H1 (cell line): ENCODE results near the gene ASGR2. TPM values are rescaled to one million over a fixed set of nuclear protein-coding genes. Genes with fewer than 3 reads are reported as not detected.

Source experiments
- CTCF ChIA-PET: fragments of 300-600 bp; sonication (Branson Sonifier 250); formaldehyde crosslinking; loops from one replicate; lab custom pipeline; 2021; ENCODE audit not compliant: partially characterized antibody; lab: Charles Lee
- POLR2A ChIA-PET: fragments of 300-600 bp; sonication (Branson Sonifier 250); formaldehyde crosslinking; loops from one replicate; lab custom pipeline; 2021; ENCODE audit warnings: inconsistent platforms; ENCODE audit not compliant: partially characterized antibody; lab: Charles Lee
- DNase-seq, 2 experiments: peaks; one replicate each; pipeline versions ENCODE4 v3.0.0 to v3.0.0-alpha.2; 2010 to 2022; ENCODE audit warnings: low spot score in 2 of 2, low read depth in 1 of 2, mixed read lengths in 1 of 2
- FAIRE-seq: peaks from 2 replicates; lab custom pipeline; 2011; peaks lifted over from hg19 to GRCh38; lab: Jason Lieb, UNC
- H2AFZ ChIP-seq: 2 replicates; pipeline ENCODE4 v1.8.1; 2012; ENCODE audit warnings: low read length, inconsistent platforms
- H2AK5ac ChIP-seq: 2 replicates; pipeline ENCODE4 v1.6.1; 2013; ENCODE audit warnings: low read depth, low read length
- H2BK120ac ChIP-seq: replicated peaks from 2 replicates; pipeline ENCODE3; 2013; ENCODE audit warnings: low read depth, low read length, inconsistent platforms
- H2BK12ac ChIP-seq: 2 replicates; pipeline ENCODE4 v1.6.1; 2013; ENCODE audit warnings: low read depth, low read length
- H2BK15ac ChIP-seq: 2 replicates; pipeline ENCODE4 v1.6.1; 2013; ENCODE audit warnings: low read length
- H2BK20ac ChIP-seq: 2 replicates; pipeline ENCODE4 v1.6.1; 2013; ENCODE audit warnings: low read length
- H2BK5ac ChIP-seq: 2 replicates; pipeline ENCODE4 v1.6.1; 2013; ENCODE audit warnings: low read depth, low read length
- H3K14ac ChIP-seq: 2 replicates; pipeline ENCODE4 v1.6.1; 2013; ENCODE audit warnings: inconsistent platforms; ENCODE audit not compliant: insufficient read length
- H3K18ac ChIP-seq: 2 replicates; pipeline ENCODE4 v1.6.1; 2013; ENCODE audit warnings: low read length; ENCODE audit errors: extremely low read depth
- H3K23ac ChIP-seq: 2 replicates; pipeline ENCODE4 v1.6.1; 2013; ENCODE audit warnings: inconsistent platforms; ENCODE audit not compliant: insufficient read length
- H3K23me2 ChIP-seq: 2 replicates; pipeline ENCODE4 v1.6.1; 2013; ENCODE audit warnings: low read depth, low read length
- H3K27ac ChIP-seq: 2 replicates; pipeline ENCODE4 v1.6.1; 2011; ENCODE audit warnings: low read depth, low read length, inconsistent platforms
- H3K27me3 ChIP-seq, 4 experiments: replicated peaks in 1 of 4; 1 replicate in 1 of 4; 2 replicates in 3 of 4; pipeline versions ENCODE4 v1.6.1 to v1.8.1; 2011 to 2013; ENCODE audit warnings: low read length in 3 of 4, mild to moderate bottlenecking in 3 of 4, inconsistent platforms in 2 of 4, mixed read lengths in 2 of 4, moderate library complexity in 1 of 4; ENCODE audit not compliant: control insufficient read depth in 3 of 4, insufficient read depth in 3 of 4; ENCODE audit errors: extremely low read depth in 1 of 4
- H3K36me3 ChIP-seq, 4 experiments: 2 replicates each; pipeline versions ENCODE4 v1.6.1 to v1.8.1; 2011 to 2013; ENCODE audit warnings: mild to moderate bottlenecking in 4 of 4, low read length in 3 of 4, moderate library complexity in 2 of 4, control low read depth in 1 of 4, inconsistent platforms in 1 of 4; ENCODE audit not compliant: insufficient read depth in 4 of 4, control insufficient read depth in 2 of 4
- H3K4ac ChIP-seq: replicated peaks from 2 replicates; pipeline ENCODE3; 2013; ENCODE audit warnings: low read length, low read depth, mixed read lengths, inconsistent platforms; ENCODE audit not compliant: insufficient read length
- H3K4me1 ChIP-seq, 4 experiments: replicated peaks in 1 of 4; 1 replicate in 1 of 4; 2 replicates in 3 of 4; pipeline versions ENCODE4 v1.6.1 to v1.8.1; 2011 to 2013; ENCODE audit warnings: low read length in 3 of 4, inconsistent platforms in 2 of 4, mixed read lengths in 1 of 4; ENCODE audit not compliant: insufficient read depth in 4 of 4, control insufficient read depth in 3 of 4
- H3K4me2 ChIP-seq, 2 experiments: 2 replicates each; pipeline versions ENCODE4 v1.6.1 to v1.8.1; 2011 to 2013; ENCODE audit warnings: low read depth in 2 of 2, low read length in 2 of 2, control low read depth in 1 of 2, inconsistent platforms in 1 of 2, mild to moderate bottlenecking in 1 of 2; ENCODE audit not compliant: insufficient read depth in 1 of 2
- H3K4me3 ChIP-seq, 4 experiments: fragments of 200-600, 300-600 bp in 1 of 4; sonication (generic), shearing (Covaris generic), sonication (Bioruptor Twin) in 1 of 4; 2 replicates each; pipeline versions ENCODE4 v1.5.1 to v1.8.1; 2011 to 2016; ENCODE audit warnings: low read length in 4 of 4, low read depth in 3 of 4, control low read depth in 2 of 4, inconsistent platforms in 2 of 4, mild to moderate bottlenecking in 2 of 4, mixed read lengths in 1 of 4, moderate library complexity in 1 of 4; ENCODE audit not compliant: insufficient read depth in 2 of 4; ENCODE audit errors: extremely low read depth in 1 of 4
- H3K56ac ChIP-seq: replicated peaks from 2 replicates; pipeline ENCODE3; 2013; ENCODE audit warnings: low read depth, mild to moderate bottlenecking, mixed read lengths, low read length, inconsistent platforms; ENCODE audit not compliant: insufficient read length
- H3K79me1 ChIP-seq: 2 replicates; pipeline ENCODE4 v1.6.1; 2013; ENCODE audit warnings: low read depth, low read length, control low read depth
- H3K79me2 ChIP-seq, 2 experiments: 2 replicates each; pipeline versions ENCODE4 v1.6.1 to v1.8.1; 2012 to 2013; ENCODE audit warnings: low read length in 2 of 2, mild to moderate bottlenecking in 2 of 2, inconsistent platforms in 1 of 2; ENCODE audit not compliant: insufficient read depth in 2 of 2, control insufficient read depth in 1 of 2
- H3K9ac ChIP-seq, 4 experiments: replicated peaks in 1 of 4; 1 replicate in 1 of 4; 2 replicates in 3 of 4; pipeline versions ENCODE4 v1.6.1 to v1.8.1; 2011 to 2013; ENCODE audit warnings: low read depth in 3 of 4, low read length in 3 of 4, control low read depth in 2 of 4, mild to moderate bottlenecking in 2 of 4, moderate library complexity in 2 of 4, inconsistent platforms in 1 of 4; ENCODE audit errors: extremely low read depth in 1 of 4
- H3K9me3 ChIP-seq, 2 experiments: 2 replicates each; pipeline versions ENCODE4 v1.6.1 to v1.8.1; 2012 to 2013; ENCODE audit warnings: mild to moderate bottlenecking in 2 of 2, moderate library complexity in 2 of 2, control low read depth in 1 of 2, inconsistent platforms in 1 of 2, low read depth in 1 of 2, low read length in 1 of 2, mixed read lengths in 1 of 2; ENCODE audit not compliant: insufficient read depth in 2 of 2
- H4K20me1 ChIP-seq, 2 experiments: replicated peaks in 1 of 2; 2 replicates each; pipeline versions ENCODE3 to v1.8.1; 2011 to 2013; ENCODE audit warnings: inconsistent platforms in 2 of 2, low read length in 2 of 2, mild to moderate bottlenecking in 1 of 2; ENCODE audit not compliant: insufficient read depth in 2 of 2, control insufficient read depth in 1 of 2
- H4K5ac ChIP-seq: 2 replicates; pipeline ENCODE4 v1.6.1; 2013; ENCODE audit warnings: low read length, low read depth, mixed read lengths, inconsistent platforms; ENCODE audit not compliant: insufficient read length
- H4K8ac ChIP-seq: 2 replicates; pipeline ENCODE4 v1.8.0; 2013; ENCODE audit warnings: mild to moderate bottlenecking, moderate library complexity, low read length, inconsistent platforms; ENCODE audit not compliant: insufficient read depth; ENCODE audit errors: extremely low read depth
- H4K91ac ChIP-seq: replicated peaks from 2 replicates; pipeline ENCODE3; 2013; ENCODE audit warnings: low read length, mixed read lengths, inconsistent platforms; ENCODE audit not compliant: insufficient read length
- NRF1 ChIP-seq: IDR thresholded peaks from 2 replicates; pipeline ENCODE4 v1.6.1; 2011; ENCODE audit warnings: mild to moderate bottlenecking, low read depth, low read length, improper control_type of control experiment
- TAF1 ChIP-seq: IDR thresholded peaks from 2 replicates; pipeline ENCODE4 v1.6.1; 2011; ENCODE audit warnings: mild to moderate bottlenecking, low read depth, low read length
- WGBS, 2 experiments: shearing (Covaris generic) in 1 of 2; methylation state at CpG; one replicate each; pipeline versions ENCODE4 v1.1.6 to v1.1.7; 2013 to 2015; ENCODE audit warnings: low lambda C conversion rate in 2 of 2, mixed read lengths in 2 of 2, inconsistent platforms in 1 of 2, low coverage in 1 of 2, missing lambda C conversion rate in 1 of 2; ENCODE audit not compliant: insufficient replicate concordance in 2 of 2, insufficient coverage in 1 of 2, insufficient read length in 1 of 2; ENCODE audit errors: extremely low coverage in 1 of 2, missing lambda C conversion rate in 1 of 2; 5-methylcytosine and 5-hydroxymethylcytosine counted together
- polyA plus RNA-seq, 7 experiments: library from polyadenylated mRNA; depleted of rRNA in 3 of 7; stranded (reverse) in 5 of 7; unstranded in 2 of 7; fragments of >200 nt in 5 of 7; fragments of 200-250 nt in 2 of 7; gene quantifications; 1 replicate in 5 of 7; 2 replicates in 1 of 7; 4 replicates in 1 of 7; pipeline versions ENCODE4 v1.2.1 to v1.2.3, GENCODE V29; 2011 to 2013; ENCODE audit warnings: missing spikeins in 2 of 7, mixed read lengths in 2 of 7
- total RNA-seq: library from RNA; stranded (reverse); fragmentation: NEBNext Ultra II Directional; extraction: Animal tissue kit (Norgen Biotek cat#: 25700); gene quantifications from 2 replicates; pipeline ENCODE4 v1.2.1, GENCODE V29; 2021

Gene ASGR2
- total and polyA plus RNA-seq, 2 of the 8 experiments (the other 6 are each of a cell fraction or from before 2014, with no cell fraction given), result 0.91 TPM; not detected in 1

- Histone ChIP-seq H3K9ac (no peak overlapping the region), H3K4ac (no peak overlapping the region), H4K5ac (no peak overlapping the region), H3K14ac (no peak overlapping the region), H3K23me2 (no peaks in the 10 kb centered on the region), H2BK20ac (no peak overlapping the region), H2BK12ac (no peak overlapping the region), H3K27ac (no peak overlapping the region), H3K4me1 (no peaks in the 10 kb centered on the region), H3K4me3 (no peak overlapping the region), H3K23ac (no peak overlapping the region), H3K79me1 (no peaks in the 10 kb centered on the region), H3K18ac (no peak overlapping the region), H3K4me2 (no peak overlapping the region), H3K36me3 (no peaks in the 10 kb centered on the region), H3K27me3 (no peaks in the 10 kb centered on the region; a peak in 1 of 7 replicates), H4K91ac (no peak overlapping the region), H2BK15ac (no peak overlapping the region), H2BK120ac (no peak overlapping the region), H2AFZ (no peak overlapping the region), H3K56ac (no peak overlapping the region), H4K8ac (no peak overlapping the region), H2AK5ac (no peak overlapping the region), H2BK5ac (no peak overlapping the region), H3K9me3 (no peaks in the 10 kb centered on the region; a peak in 1 of 4 replicates), H4K20me1 (no peaks in the 10 kb centered on the region), H3K79me2 (no peaks in the 10 kb centered on the region)
- CTCF ChIA-PET, result interaction anchor here (0.6 to 2.1 kb wide), 6 partner anchors 10 to 76 kb away, joined by 3 to 10 read pairs (median 6); no protein-coding TSS in a partner anchor
- POLR2A ChIA-PET, result interaction anchor here (0.9 to 1.6 kb wide), 5 partner anchors 9 to 207 kb away, joined by 3 to 4 read pairs (median 3); partner anchors contain the start of gene SLC16A13
- WGBS, 2 experiments, result 90% methylated on average over 14 of the region's 14 CpGs; no CpG with 5 or more reads in 1 of the 2 experiments
- DNase-seq (no peak), FAIRE-seq (no peak)
- TF ChIP-seq TAF1 (no peak), NRF1 (no peak)
Observed at GRCh38 chr17:7101531-7101930, 13.1 kb downstream of the ASGR2 start.
